HG03159 (cell line): ENCODE data around the gene GEMIN5.

ENCODE experiments used
- ATAC-seq: cut with Tn5 transposase; IDR thresholded peaks from one replicate; pipeline ENCODE4 v1.9.1; 2021; ENCODE audit warnings: mild to moderate bottlenecking, moderate library complexity; ENCODE audit not compliant: unreplicated experiment

Gene GEMIN5

GRCh38 chr5:154850255-154851062 lies 87.6 kb downstream of the GEMIN5 start, which contains the start of gene FAXDC2:
TSS of gene FAXDC2 (minus strand) at chr5:154850603. CDS start at chr5:154838178, 12,425 bp downstream.
- no peak for ATAC-seq

- ATAC-seq = no peak
These were observed 88.2 kb downstream of the GEMIN5 start for GRCh38 chr5:154849791-154850201.

- no peak for ATAC-seq
These were observed 88.7 kb downstream of the GEMIN5 start for GRCh38 chr5:154849264-154849785.

- no peak for ATAC-seq
These were observed 93.2 kb downstream of the GEMIN5 start for GRCh38 chr5:154844809-154845208.

- no peak for ATAC-seq
These were observed 95.1 kb downstream of the GEMIN5 start for GRCh38 chr5:154842689-154843530.

GRCh38 chr5:154841273-154841661 lies 96.7 kb downstream of the GEMIN5 start:
- ATAC-seq = no peak

GRCh38 chr5:154840435-154841272 lies 97.4 kb downstream of the GEMIN5 start:
- no peak for ATAC-seq
